HG03575 (cell line): ENCODE measurements around the gene AUP1.
"Not testable (repeated sequence)": the region's sequence is repeated elsewhere in the genome, so short reads cannot be mapped to it uniquely, and the experiment has no call there.

ENCODE experiments used
- ATAC-seq: cut with Tn5 transposase; IDR thresholded peaks from one replicate; pipeline ENCODE4 v1.9.1; 2021; ENCODE audit not compliant: unreplicated experiment, insufficient number of reproducible peaks, low FRiP score; ENCODE audit errors: extremely low read depth

The AUP1 gene

DNA sequence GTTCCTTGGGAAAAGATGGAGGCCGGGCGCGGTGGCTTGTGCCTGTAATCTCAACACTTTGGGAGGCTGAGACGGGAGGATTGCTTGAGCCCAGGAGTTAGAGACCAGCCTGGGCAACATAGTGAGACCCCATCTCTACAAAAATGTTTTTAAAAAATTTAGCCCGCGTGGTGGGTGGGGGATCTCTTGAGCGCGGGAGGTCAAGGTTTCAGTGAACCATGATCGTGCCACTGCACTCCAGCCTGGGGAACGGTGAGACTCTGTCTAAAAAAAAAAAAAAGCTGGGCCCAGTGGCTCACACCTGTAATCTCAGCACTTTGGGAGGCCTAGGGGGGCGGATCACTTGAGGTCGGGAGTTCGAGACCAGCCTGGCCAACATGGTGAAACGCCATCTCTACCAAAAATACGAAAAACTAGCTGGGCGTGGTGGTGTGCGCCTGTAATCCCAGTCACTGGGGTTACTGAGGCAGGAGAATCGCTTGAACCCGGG lies 45.8 kb downstream of the AUP1 start:
- not testable (repeated sequence) for ATAC-seq

DNA sequence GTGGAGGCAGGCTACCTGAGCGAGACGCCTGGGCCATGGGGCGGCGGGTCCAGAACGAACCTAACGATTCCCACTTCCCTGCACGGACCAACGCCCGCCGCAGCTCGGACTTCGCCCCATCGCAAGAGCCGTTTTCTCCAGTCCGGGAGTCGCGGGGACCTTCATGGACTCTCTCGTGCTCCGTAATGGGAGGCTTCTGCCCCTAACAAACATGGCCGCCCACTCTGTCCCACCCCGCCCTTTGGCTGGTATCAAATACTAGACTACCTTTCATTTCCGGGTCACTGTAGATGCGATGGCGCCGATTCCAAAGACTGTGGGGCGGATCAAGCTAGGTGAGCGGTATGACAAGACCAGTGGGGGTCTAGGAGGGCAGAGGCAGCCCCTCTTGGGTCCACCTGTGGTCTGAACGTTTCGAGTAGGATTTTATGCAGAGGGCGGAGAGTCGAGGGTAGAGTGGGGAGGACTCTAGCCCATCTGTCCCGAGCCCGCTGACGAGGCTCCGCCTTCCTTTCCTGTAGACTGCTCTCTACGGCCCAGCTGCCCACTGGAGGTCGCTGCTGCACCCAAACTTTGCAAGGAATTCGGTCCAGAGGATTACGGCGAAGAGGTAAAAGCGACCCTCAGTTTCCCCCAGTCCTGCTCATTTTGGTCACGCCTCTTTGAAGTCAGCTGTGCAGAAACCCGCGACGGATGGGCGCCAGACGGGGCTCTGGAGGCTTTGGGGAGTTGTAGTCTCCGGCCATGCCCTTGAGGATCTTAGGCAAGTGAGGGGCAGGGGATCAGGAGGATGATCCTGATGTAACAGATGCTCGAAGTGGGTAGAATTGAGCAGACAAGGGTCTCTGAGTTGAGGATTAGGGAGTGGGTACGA lies 46.5 kb downstream of the AUP1 start, which contains the start of the genes CCDC142 and TTC31:
Gene CCDC142 (minus strand): TSS at position 198 of the 874 bp plus-strand sequence. CDS start 161 bp downstream, at position 37.
Gene TTC31 (plus strand): TSS at position 281 of the 874 bp plus-strand sequence. CDS start 15 bp downstream, at position 296.
- peak; percentile 87 for ATAC-seq

GRCh38 chr2:74481961-74482800 lies 47.3 kb downstream of the AUP1 start:
- ATAC-seq, result peak; percentile 5

DNA sequence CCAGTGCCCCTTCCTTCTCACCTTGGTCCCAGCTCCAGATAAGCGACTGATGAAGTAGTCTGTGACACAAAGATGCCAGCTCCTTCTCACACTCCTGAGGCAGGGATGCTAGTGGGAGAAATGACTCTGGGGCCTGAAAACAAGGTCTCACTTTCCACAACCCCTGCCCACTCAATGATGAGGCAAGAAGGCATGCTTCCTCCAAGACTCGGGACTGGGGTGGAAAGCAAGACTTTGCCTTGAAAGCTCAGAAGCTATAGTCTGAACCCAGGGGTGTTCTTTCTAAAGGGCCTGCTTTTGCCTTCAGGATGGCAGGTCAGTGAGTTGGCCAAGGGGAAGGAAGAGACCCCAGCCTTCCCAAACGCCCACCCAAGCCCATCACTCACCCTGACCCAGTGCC lies 48.1 kb downstream of the AUP1 start:
- ATAC-seq, result no peak
